GM19452 (cell line): Measurements from ENCODE around the gene GDF7.
"Not testable (repeated sequence)": the region's sequence is repeated elsewhere in the genome, so short reads cannot be mapped to it uniquely, and the experiment has no call there.

Source experiments
- ATAC-seq: cut with Tn5 transposase; IDR thresholded peaks from one replicate; pipeline ENCODE4 v1.9.1; 2021; ENCODE audit not compliant: unreplicated experiment

Gene GDF7

DNA sequence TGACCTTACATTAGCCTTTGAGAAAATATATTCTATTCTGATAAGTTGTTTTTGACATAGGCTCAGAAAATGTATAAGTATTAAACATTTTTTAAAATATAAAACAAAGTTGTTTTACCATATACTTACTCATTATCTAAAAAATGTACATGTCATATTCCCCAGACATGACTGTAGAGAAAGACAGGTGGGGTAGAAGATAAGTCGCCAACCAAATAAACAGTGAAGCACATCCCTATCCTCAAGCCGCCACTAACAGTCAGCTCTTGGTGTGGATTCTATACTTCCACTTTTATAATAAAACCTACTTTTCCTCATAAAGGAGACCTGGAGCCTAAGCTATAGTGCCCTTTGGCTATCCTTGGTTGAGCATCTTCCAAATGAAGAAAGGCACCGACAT lies 26.4 kb downstream of the GDF7 start:
- no peak for ATAC-seq

DNA sequence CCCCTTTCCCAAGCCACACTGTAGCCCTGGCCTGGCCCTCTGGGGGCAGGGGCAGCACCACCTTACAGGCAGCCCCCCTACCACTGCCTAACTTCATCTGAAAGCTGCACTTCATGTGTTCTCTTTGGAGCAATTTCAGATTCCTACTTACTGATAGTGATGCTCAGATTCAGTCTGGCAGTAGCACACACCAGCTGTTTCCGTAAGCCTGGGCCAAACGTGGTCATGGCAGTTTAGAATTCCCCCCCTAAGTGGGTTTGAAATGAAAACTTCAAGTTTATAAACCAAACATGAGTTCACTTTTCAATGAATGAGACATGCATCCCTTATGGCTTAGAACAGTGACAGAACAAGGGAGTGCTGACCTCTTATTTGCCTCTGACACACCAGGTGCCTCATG lies 29.4 kb downstream of the GDF7 start:
- ATAC-seq: no peak

DNA sequence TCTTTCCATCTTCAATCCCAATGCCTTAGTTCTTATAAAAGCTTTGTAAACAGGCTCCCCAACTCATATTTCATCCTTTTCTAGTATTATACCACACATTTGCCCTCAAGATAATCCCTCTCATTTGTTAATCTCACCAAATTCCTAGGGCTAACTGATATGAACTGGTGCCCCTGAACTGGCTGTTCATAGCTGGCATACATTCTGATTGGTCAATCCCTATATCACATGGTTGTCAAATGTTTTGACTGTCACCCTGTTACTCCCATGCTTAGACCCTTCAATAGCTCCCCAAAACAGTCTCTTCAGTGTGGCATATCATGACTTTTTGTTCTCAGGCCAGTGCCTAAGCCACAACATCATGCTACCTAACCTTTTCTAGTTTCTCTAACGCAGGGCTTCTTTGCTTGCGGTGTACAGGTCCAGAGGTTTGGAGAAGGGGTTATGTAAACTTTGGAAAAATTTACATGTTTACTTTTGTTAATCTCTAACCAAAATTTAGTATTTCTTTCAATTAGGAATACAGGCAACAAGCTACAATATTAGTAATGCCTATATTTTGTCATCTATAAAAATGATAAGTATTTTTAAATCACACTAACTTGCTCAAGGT lies 30.5 kb downstream of the GDF7 start:
- ATAC-seq: no peak

DNA sequence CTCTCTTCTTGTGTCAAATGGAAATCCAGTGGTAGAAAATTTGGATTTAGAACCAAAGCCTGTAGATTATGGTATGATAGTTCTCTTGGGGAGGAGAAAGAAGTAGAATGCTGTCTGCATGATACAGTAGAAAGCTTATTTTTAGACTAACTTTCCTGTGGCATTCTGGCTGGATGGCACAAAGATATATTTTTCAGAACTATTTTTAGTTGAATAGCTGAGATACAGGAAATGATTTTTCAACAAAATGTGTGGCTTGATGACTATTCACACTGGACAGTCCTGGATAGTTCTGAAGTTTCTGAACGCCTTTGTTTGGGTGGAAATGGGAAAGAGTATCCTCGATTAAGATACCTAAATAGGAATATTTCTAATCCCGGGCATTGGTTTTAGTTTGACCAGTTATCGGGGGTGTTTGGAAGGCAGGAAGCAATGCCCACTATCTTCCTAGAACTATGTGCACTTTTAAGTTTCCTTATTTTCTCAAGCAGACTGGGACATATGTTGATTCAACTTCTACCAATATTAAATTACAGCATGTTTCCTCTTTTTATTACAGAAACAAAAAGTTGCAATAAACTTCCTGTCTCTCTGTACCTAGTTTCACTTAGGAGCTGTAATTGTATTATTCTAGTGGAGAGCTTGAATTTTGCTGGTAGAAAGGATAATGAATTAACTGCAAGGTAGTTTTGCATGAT lies 32.1 kb downstream of the GDF7 start:
- ATAC-seq: peak; percentile 57

DNA sequence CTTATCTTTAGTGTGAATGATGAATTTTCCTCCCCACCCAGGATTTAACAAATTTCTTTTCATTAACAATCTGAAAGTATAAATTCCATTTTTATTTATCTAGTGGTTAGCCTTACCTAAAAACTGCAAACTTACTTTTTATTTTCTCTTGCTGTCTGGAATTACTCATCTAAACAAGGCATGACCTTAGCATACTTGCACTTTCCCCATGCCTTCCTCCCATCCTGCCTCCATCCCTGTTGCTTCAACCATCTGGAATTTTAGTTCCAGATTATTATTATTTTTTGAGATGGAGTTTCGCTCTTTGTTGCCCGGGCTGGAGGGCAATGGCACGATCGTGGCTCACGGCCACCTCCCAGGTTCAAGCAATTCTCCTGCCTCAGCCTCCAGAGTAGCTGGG lies 35.6 kb downstream of the GDF7 start:
- ATAC-seq: no peak

DNA sequence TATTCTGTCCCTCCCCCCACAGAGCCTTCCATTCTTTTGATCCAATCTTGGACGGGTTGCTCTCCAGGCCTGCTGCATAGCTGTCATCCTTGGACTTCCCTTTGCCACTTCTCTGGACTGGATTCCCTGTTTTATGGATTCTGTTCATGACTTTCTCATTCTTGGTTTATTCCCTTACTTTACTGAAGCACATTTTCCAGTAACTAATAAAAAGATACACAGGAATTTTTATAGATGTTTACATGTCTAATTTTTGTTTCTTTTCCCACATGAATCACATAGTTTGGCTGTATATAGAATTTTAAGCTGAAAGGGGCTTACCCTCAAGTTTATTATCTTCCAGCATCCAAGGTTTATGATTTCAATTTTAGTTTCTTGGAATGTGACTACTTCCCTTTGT lies 37.9 kb downstream of the GDF7 start:
- no peak for ATAC-seq

DNA sequence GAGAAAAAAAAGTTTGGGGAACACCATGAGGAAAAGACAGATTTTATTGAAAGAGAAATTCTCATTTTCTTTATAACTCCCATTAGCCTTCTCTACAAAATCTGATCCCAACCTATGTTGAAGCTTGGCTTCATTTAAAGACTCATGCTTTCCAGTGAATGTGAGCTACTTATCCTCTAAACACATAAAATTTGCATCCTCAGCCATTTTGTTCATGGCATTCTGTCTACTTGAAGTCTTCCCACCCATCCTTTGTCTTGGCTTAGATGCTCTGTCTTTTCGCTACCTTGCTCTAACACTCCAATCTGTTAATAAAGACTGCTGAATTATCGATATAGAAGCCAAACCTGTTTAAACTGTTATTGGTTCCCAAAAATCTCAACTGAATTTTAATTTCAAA lies 39.3 kb downstream of the GDF7 start:
- no peak for ATAC-seq

DNA sequence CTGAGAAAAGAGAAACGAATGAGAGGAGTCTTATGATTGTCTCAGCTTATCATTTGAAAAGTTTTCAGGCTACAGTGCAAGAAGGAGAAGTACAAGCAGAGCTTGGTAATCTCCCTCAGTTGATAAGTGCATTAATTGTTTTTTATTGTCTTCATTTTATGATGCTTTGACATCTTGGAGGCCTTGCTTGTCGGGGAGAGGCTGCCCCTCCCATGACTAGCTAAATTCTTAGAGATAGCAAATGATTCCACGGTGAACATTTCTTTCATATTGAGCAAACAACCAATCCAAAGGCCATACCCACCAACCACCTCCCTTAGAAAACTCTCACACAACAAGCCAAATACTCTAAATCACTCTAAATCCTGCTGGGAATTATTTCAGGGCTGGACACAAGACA lies 39.8 kb downstream of the GDF7 start:
- no peak for ATAC-seq

DNA sequence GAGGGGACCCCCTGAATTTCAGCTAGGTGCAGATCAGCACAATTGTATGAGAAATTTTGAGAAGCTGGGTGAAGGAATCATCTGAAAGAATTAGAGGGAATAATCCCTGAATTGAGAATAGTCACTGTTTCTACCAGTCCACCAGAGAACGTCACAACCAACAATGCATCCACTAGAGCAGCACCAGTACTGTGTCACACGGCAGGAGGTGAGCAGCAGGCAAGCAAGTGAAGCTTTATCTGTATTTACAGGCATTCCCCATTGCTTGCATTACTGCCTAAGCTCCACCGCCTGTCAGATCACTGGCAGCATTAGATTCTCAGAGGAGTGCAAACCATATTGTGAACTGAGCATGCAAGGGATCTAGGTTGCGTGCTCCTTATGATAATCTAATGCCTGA lies 40.7 kb downstream of the GDF7 start:
- no peak for ATAC-seq

DNA sequence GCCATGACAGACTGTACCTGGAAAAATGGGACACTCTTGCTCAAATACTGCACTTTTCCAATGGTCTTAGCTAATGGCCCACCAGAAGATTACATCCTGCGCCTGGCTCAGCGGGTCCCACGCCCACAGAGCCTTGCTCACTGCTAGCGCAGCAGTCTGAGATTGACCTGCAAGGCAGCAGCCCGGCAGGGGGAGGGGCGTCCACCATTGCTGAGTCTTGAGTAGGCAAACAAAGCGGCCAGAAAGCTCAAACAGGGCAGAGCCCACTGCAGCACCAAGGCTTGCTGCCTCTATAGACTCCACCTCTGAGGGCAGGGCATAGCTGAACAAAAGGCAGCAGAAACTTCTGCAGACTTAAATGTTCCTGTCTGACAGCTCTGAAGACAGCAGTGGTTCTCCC lies 44.7 kb downstream of the GDF7 start:
- ATAC-seq: not testable (repeated sequence)

DNA sequence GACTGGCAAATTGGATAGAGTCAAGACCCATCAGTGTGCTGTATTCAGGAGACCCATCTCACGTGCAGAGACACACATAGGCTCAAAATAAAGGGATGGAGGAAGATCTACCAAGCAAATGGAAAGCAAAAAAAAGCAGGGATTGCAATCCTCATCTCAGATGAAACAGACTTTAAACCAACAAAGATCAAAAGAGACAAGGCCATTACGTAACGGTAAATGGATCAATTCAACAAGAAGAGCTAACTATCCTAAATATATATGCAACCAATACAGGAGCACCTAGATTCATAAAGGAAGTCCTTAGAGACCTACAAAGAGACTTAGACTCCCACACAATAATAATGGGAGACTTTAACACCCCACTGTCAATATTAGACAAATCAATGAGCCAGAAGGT lies 46.6 kb downstream of the GDF7 start:
- ATAC-seq: not testable (repeated sequence)

DNA sequence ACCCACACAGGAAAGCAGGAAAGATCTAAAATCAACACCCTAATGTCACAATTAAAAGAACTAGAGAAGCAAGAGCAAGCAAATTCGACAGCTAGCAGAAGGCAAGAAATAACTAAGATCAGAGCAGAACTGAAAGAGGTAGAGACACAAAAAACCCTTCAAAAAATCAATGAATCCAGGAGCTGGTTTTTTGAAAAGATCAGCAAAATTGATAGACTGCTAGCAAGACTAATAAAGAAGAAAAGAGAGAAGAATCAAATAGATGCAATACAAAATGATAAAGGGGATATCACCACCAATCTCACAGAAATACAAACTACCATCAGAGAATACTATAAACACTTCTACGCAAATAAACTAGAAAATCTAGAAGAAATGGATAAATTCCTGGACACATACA lies 47.5 kb downstream of the GDF7 start:
- ATAC-seq: not testable (repeated sequence)

DNA sequence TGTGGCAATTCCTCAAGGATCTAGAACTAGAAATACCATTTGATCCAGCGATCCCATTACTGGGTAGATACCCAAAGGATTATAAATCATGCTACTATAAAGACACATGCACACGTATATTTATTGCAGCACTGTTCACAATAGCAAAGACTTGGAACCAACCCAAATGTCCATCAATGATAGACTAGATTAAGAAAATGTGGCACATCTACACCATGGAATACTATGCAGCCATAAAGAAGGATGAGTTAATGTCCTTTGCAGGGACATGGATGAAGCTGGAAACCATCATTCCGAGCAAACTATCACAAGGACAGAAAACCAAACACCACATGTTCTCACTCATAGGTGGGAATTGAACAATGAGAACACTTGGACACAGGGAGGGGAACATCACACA lies 49.2 kb downstream of the GDF7 start:
- not testable (repeated sequence) for ATAC-seq

DNA sequence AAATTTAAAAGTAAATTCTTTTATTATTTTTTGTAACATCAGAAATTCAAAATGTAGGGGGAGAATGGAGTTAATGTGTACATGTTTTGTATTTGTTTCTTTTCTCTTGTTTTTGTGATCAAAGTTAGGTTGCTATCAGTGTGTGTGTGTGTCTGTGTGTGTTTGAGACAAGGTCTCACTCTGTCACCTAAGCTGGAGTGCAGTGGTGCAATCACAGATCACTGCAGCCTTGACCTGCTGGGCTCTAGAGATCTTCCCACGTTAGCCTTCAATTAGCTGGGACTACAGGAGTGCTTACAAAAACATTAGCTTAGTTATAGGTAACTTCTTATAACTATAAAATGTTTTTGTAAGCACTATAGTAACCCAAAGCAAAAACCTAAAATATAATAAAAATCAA lies 50.7 kb downstream of the GDF7 start:
- no peak for ATAC-seq

DNA sequence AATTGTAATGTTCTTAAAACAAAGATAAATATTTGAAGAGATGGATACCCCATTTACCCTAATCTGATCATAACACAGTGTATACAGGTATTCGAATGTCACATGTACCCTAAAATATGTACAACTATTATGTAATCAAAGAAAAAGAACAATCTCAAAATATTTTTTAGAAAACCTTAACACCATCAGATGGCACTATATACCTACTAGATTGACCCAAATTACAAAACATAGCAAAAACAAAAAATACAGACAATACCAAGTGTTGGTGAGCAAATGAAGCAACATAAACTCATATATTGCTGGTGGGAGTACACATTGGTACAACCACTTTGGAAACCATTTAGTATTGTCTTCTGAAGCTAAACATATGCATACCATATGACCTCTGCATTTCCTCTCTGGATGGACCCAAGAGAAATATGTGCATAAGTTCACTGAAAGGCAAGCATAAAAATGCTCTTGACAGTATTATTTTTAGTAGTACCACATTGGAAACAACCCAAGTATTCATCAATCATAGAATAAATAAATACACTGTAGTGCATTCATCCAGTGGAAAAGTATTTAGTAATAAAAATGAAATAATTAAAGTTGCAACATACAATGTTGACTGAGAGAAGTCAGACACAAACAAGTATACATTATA lies 55.8 kb downstream of the GDF7 start:
- ATAC-seq: no peak

DNA sequence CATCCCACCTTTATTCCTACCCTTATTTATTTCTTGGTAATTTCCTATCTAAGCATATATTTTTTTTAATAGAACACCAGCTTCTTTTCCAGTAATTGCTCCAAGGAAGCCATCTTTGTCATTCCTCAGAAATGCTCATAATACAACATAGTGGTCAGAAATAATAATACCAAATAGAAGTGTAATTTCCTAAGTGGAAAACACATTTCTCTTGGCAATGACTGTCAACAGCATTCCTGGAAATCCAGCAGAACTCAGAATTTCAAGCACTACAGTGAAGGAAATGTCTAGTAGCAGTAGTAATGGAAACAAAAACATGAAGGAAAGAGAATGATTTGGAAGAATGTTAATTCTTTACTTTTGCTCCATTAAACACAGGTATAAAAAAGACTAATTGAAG lies 56.6 kb downstream of the GDF7 start:
- no peak for ATAC-seq

DNA sequence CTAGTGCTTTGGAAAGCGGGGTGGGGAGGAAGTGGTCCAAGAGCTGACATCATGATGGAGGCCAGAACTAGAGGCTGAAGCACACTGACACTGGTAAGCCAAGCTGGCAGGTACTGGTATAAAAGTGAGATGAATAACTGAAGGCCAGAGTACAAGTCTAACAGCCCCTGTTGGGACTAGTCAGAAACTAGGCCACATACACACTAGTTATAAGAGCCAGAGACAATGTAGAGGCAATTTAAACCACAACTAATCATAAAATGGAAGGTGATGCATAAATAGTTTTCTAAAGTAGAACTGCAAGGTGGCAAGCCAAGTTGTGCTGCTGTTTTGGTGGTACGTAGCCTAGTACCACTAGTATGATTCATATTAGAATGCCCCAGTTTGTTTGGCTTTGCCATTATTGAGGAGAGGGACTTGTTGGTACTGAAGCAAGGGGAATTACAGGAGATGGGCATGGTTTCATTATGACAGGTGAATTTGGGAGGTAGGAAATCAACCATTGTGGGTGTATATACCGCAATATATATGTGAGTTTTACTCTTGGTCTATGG lies 57.6 kb downstream of the GDF7 start:
- no peak for ATAC-seq

DNA sequence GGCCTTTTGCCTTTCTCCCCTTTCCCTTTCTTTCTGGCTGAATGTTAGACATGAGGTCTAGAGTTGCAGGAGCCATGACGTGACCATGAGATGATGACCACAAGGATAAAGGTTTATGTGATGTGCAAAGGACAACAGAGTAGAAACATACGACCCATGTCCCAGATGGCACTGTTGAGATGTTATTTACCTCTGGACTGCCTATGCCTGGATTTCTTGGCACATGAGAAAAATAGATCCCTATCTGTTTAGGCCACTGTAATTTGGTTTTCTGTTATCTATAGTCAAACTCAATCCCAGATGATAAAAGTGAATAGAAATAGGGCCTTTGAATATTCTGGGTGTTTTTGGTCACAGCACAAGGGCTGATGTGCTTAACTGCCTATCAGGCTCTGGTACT lies 58.8 kb downstream of the GDF7 start:
- ATAC-seq: no peak

DNA sequence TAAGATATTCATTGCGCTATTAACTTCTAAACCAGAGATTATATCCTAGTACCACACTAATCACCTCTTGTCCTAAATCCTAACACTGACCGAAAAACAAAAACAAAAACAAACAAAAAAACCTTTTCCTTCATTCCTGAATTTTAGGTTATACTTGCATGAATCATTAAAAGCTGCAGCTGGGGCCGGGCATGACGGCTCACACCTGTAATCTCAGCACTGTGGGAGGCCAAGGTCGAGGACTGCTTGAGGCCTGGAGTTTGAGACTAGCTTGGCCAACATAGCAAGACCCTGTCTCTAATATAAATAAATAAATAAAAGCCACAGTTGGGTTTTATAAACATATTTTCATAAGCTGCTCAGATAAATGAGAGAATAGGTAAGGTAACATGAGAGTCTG lies 60.0 kb downstream of the GDF7 start:
- no peak for ATAC-seq

DNA sequence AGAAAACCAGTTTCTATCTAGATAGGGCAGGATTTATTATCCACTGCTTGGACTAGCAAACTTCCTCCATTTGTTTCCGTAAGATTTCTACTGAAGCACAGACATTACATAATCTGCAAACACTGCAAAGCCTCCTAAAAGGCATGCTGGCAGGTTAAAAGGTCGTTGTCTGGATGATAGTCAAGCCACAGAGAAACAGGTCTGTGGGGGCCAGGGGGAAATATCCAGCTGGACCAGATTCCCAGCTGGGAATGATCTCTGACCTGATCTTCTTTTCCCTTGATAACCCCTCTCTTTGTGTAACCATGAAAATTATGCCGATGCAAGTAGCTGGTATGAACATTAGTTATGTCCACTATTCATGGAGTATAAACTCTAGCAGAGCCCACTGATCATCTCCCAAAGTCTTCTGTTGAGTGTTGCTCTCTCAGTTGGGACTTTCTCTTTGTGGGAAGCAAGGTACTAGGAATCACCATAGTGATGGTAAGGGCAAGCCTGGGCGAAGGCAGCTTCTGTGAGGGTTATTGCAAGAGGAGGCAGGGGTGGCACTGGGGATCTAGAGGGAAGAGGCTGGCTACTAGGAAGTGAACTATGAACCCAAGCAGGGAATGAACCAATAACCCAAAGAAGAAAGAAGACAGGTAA lies 61.3 kb downstream of the GDF7 start:
- ATAC-seq: no peak
